PC-9 (cell line): ENCODE results near the gene FAXC.

Experiments used
- CTCF ChIP-seq: fragments of 200-600 bp; sonication (generic); conservative IDR thresholded peaks from 2 replicates; pipeline ENCODE4 v1.6.1; 2017; ENCODE audit warnings: mixed run types, antibody characterized with exemption, mild to moderate bottlenecking, moderate library complexity
- EZH2 ChIP-seq: fragments of 200-600 bp; sonication (generic); IDR thresholded peaks from 2 replicates; pipeline ENCODE4 v1.8.0; 2017; ENCODE audit warnings: antibody characterized with exemption, low read depth

- no peak for TF ChIP-seq CTCF
- no peak for TF ChIP-seq EZH2
Measured at GRCh38 chr6:99289701-99290100, 59.8 kb downstream of the FAXC start.
